Purkinje cell (primary cell): ENCODE measurements around the gene GFM2. TPM values are rescaled to one million over a fixed set of nuclear protein-coding genes. Genes with fewer than 3 reads are reported as not detected.

Experiments
- polyA plus RNA-seq: library from polyadenylated mRNA; unstranded; fragments of >200 nt; fragmentation: Nextera tagmentation; gene quantifications from 2 replicates; pipeline ENCODE4 v1.2.1, GENCODE V29; 2014

Gene GFM2
- polyA plus RNA-seq: 28.6 and 36.9 TPM in 2 replicates

DNA sequence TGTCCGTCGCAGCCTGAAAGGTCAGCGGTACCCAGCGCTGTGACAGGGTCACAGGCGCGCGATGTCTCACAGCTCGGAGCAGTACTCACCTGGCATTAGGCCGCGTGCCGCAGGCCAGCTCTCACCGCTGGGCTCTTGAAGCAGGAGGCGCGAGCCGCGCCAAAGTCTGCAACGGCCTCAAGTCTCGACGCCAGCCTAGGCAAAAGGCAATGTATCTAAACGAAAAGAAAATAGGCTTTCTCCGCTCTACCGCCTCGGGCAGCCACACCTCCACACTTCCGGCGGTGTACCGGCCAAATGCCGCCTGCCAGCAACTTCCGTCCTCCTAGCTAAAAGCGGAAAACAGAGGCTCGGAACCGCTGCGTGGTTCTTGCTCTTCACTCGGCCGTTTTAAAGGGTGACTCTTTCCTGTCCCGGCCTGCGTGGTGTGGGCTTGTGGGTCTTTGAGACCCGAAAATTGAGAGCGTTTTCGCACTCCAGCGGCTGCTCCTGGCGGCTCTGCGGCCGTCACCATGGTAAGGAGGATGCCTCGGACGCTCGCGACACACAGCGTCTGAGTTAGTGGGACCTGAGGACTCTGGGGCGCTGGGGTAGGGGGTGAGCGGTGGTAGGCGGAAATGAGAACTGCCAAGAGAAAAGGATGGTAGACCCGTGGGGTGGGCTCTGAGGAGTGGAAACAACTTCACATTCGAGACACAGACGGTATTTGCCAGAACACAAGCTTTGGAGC is at the start of gene GFM2, which contains the start of gene NSA2:
Gene GFM2 (minus strand): TSS at position 269 of the 730 bp plus-strand sequence. CDS start 3,375 bp downstream, outside the sequence.
Gene NSA2 (plus strand): TSS at position 401 of the 730 bp plus-strand sequence. CDS start 112 bp downstream, at position 513.

GRCh38 chr5:74684900-74685851 is 81.7 kb downstream of the GFM2 start, which contains the start of gene HEXB:
Gene HEXB (plus strand): TSS chr5:74685233. CDS start chr5:74685261, 28 bp downstream.

Other genes with a start within 250 kb of the GFM2 start
- gene ENC1, start 126.4 kb downstream of the GFM2 start, polyA plus RNA-seq: 0.98 and 73.5 TPM in 2 replicates
- 57.2 and 76.7 TPM in 2 replicates for gene HEXB, start 81.9 kb downstream of the GFM2 start, polyA plus RNA-seq
- 108 and 110 TPM in 2 replicates for gene NSA2, start 132 bp upstream of the GFM2 start, polyA plus RNA-seq
- gene FAM169A, start 99.3 kb upstream of the GFM2 start, polyA plus RNA-seq: 10.2 and 15.5 TPM in 2 replicates